ENCODE measurements around the gene HDAC10.

DNA sequence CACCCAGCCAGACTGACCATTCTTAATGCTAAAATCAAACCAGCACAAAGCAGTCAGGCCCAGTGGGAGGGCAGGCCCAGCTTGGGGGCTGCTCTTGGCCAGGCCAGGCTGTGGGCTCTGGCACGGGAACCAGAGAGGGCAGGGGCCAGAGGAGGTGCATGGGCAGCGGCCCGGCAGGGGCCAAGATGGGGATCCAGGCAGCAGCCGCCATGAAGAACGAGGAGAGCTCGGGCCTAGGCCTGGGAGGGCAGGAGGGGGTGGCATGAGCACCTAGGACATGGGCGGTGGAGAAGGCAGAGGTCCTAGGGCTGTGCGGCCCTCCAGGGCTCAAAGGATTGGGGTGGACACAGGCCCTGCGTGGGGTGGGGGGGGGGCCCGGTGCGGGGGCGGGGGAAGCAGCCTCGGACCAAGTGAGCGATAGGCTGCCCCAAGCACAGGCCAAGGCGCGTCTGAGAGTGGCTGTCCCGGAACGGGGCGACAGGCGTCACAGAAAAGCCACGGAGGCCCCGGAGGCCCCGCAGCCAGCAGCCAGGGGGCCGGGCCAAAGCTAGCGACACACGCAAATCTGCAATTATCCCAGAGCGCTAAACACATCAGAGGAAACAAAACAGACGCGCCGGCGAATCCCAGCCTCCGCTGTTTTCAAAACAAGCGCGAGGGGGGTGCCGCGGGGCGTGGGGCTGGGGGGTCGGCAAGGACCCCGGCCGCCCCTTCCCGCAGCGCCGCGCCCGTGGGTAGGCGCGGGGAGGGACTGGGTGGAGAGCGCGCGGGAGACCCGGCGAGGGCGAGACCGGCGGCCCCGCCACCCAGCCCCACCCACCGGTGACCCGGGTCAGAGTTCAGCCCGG lies 48.1 kb upstream of the HDAC10 start:
- TF ChIP-seq ZNF274 (IDR thresholded peaks at IDR 0.05; ENCODE audit: insufficient read depth, insufficient read length) (no peak), YY1 (IDR thresholded peaks at IDR 0.05; ENCODE audit: low read depth, low read length) (no peak), POLR2A (IDR thresholded peaks at IDR 0.05; ENCODE audit: low read depth, low read length) (no peak), ZZZ3 (IDR thresholded peaks at IDR 0.05; ENCODE audit: control insufficient read depth, insufficient read length, low read depth) (no peak)
- TF ChIP-seq, protein P1, sequence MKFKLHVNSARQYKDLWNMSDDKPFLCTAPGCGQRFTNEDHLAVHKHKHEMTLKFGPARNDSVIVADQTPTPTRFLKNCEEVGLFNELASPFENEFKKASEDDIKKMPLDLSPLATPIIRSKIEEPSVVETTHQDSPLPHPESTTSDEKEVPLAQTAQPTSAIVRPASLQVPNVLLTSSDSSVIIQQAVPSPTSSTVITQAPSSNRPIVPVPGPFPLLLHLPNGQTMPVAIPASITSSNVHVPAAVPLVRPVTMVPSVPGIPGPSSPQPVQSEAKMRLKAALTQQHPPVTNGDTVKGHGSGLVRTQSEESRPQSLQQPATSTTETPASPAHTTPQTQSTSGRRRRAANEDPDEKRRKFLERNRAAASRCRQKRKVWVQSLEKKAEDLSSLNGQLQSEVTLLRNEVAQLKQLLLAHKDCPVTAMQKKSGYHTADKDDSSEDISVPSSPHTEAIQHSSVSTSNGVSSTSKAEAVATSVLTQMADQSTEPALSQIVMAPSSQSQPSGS (IDR thresholded peaks at IDR 0.05; ENCODE audit: low read length) = no peak

All from GM12878 (cell line).